ENCODE measurements around the gene AIFM1. TPM values are rescaled to one million over a fixed set of nuclear protein-coding genes. Genes with fewer than 3 reads are reported as not detected.

AIFM1 gene
- polyA plus RNA-seq, 1 donor (not counting 4 experiments of a cell fraction or from before 2014, with no cell fraction given): 52.5 TPM

- no peak overlapping the region for H2AFZ ChIP-seq (ENCODE audit: control insufficient read depth, low read length)
- H3K4me2 ChIP-seq (ENCODE audit: control insufficient read depth, extremely low read depth, insufficient read depth, low read depth, low read length): no peak overlapping the region
- no peak for DNase-seq (ENCODE audit: low read depth, low spot score)
- peaks cover 0 to 6% of the 10 kb centered on the region in 2 experiments for H3K36me3 ChIP-seq (ENCODE audit: control insufficient read depth in 2 of 2, extremely low read depth in 1 of 2, insufficient read depth in 2 of 2, low read length in 2 of 2)
- H3K9me3 ChIP-seq (ENCODE audit: control insufficient read depth, low read depth, low read length): no peaks in the 10 kb centered on the region
- H3K27ac ChIP-seq (ENCODE audit: control insufficient read depth, insufficient read depth, low read length): no peak overlapping the region
- no peak overlapping the region for H3K9ac ChIP-seq (ENCODE audit: control insufficient read depth, extremely low read depth, insufficient read depth, low read length)
- H3K4me3 ChIP-seq (ENCODE audit: control insufficient read depth in 2 of 3, extremely low read depth in 1 of 3, insufficient read depth in 2 of 3, low read depth in 1 of 3, low read length in 3 of 3): no peak overlapping the region
- H3K79me2 ChIP-seq (ENCODE audit: control insufficient read depth, insufficient read depth, low read length): no peaks in the 10 kb centered on the region
- no peak for FAIRE-seq
- no peak for TF ChIP-seq EZH2 (IDR thresholded peaks at IDR 0.05; ENCODE audit: low read length)
- H4K20me1 ChIP-seq (ENCODE audit: control insufficient read depth, extremely low read depth, insufficient read depth, low read length): no peaks in the 10 kb centered on the region
- dilution Hi-C loops (cut with MboI; ENCODE audit: extremely low pct_ligation_motif_present, low sequenced_read_pairs): no loop called here
- no peaks in the 10 kb centered on the region for H3K27me3 ChIP-seq (ENCODE audit: control insufficient read depth, extremely low read depth, insufficient read depth, low read length)
- peaks cover 3% of the 10 kb centered on the region for H3K4me1 ChIP-seq (ENCODE audit: control insufficient read depth, extremely low read depth, insufficient read depth, low read length)
- no peaks in the 10 kb centered on the region for H3K9me1 ChIP-seq (ENCODE audit: control insufficient read depth, extremely low read depth, insufficient read depth, low read length)
These were observed 26.0 kb downstream of the AIFM1 start for GRCh38 chrX:130139474-130140201.

- TF ChIP-seq CTCF (optimal IDR thresholded peaks at IDR 0.05 in 1 of 3, IDR thresholded peaks at IDR 0.05 in 1 of 3, conservative IDR thresholded peaks at IDR 0.05 in 1 of 3; ENCODE audit: extremely low read depth in 1 of 3, insufficient read depth in 2 of 3, low read length in 3 of 3) (no peak), EZH2 (IDR thresholded peaks at IDR 0.05; ENCODE audit: low read length) (no peak)
- no peak overlapping the region for H3K4me2 ChIP-seq (ENCODE audit: control insufficient read depth, extremely low read depth, insufficient read depth, low read depth, low read length)
These were observed 28.7 kb downstream of the AIFM1 start for GRCh38 chrX:130136961-130137360.

More at GRCh38 chrX:130136961-130137360, 28.7 kb downstream of the AIFM1 start:
- Histone ChIP-seq H3K36me3 (ENCODE audit: control insufficient read depth in 2 of 2, extremely low read depth in 1 of 2, insufficient read depth in 2 of 2, low read length in 2 of 2) (peaks cover 0 to 4% of the 10 kb centered on the region in 2 experiments), H3K9me3 (ENCODE audit: control insufficient read depth, low read depth, low read length) (no peaks in the 10 kb centered on the region), H3K4me3 (ENCODE audit: control insufficient read depth in 2 of 3, extremely low read depth in 1 of 3, insufficient read depth in 2 of 3, low read depth in 1 of 3, low read length in 3 of 3) (no peak overlapping the region), H3K79me2 (ENCODE audit: control insufficient read depth, insufficient read depth, low read length) (no peaks in the 10 kb centered on the region), H3K9ac (ENCODE audit: control insufficient read depth, extremely low read depth, insufficient read depth, low read length) (no peak overlapping the region), H4K20me1 (ENCODE audit: control insufficient read depth, extremely low read depth, insufficient read depth, low read length) (no peaks in the 10 kb centered on the region), H2AFZ (ENCODE audit: control insufficient read depth, low read length) (no peak overlapping the region), H3K4me1 (ENCODE audit: control insufficient read depth, extremely low read depth, insufficient read depth, low read length) (no peaks in the 10 kb centered on the region), H3K9me1 (ENCODE audit: control insufficient read depth, extremely low read depth, insufficient read depth, low read length) (no peaks in the 10 kb centered on the region), H3K27me3 (ENCODE audit: control insufficient read depth, extremely low read depth, insufficient read depth, low read length) (no peaks in the 10 kb centered on the region), H3K27ac (ENCODE audit: control insufficient read depth, insufficient read depth, low read length) (no peak overlapping the region)
- DNase-seq (ENCODE audit: low read depth, low spot score) (no peak), FAIRE-seq (no peak)
- dilution Hi-C loops (cut with MboI; ENCODE audit: extremely low pct_ligation_motif_present, low sequenced_read_pairs): no loop called here
